Mucosa of descending colon (tissue), 3 donors: Measurements from ENCODE around the gene NOTO. TPM values are rescaled to one million over a fixed set of nuclear protein-coding genes. Genes with fewer than 3 reads are reported as not detected.

ENCODE experiments used
- ATAC-seq: fragments of 200-7000 bp; cut with Tn5 transposase; one replicate; pipeline ENCODE4 v1.9.1; 2020; ENCODE audit warnings: mild to moderate bottlenecking, moderate library complexity
- DNase-seq, 3 donors: peaks; one replicate each; pipeline ENCODE4 v3.0.0-alpha.2; 2020
- H3K36me3 ChIP-seq: fragments of 200-600 bp; one replicate; pipeline ENCODE4 v1.8.0; 2021; ENCODE audit warnings: low read depth, mild to moderate bottlenecking
- H3K4me1 ChIP-seq: fragments of 200-600 bp; one replicate; pipeline ENCODE4 v1.8.0; 2021; ENCODE audit warnings: low read depth, mild to moderate bottlenecking
- H3K4me3 ChIP-seq: fragments of 200-600 bp; one replicate; pipeline ENCODE4 v1.8.0; 2021; ENCODE audit warnings: mild to moderate bottlenecking
- H3K9me3 ChIP-seq: fragments of 200-600 bp; one replicate; pipeline ENCODE4 v1.8.0; 2021; ENCODE audit warnings: mild to moderate bottlenecking
- CTCF ChIP-seq: fragments of 200-600 bp; IDR thresholded peaks from one replicate; pipeline ENCODE4 v1.8.0; 2022; ENCODE audit warnings: antibody characterized with exemption, mild to moderate bottlenecking
- intact Hi-C, 2 donors: fragments of 100-400 bp; cut with DNase I in 1 of 2; cut with micrococcal nuclease in 1 of 2; formaldehyde crosslinking; loops; one replicate each; pipeline versions ENCODE4 v1.11.0 to v1.11.1; 2022; cut with DNase I, micrococcal nuclease
- total RNA-seq, 3 donors: library from RNA; stranded (reverse); fragmentation: NEBNext Ultra II Directional in 2 of 3; extraction: Animal tissue kit (Norgen Biotek cat#: 25700) in 2 of 3; gene quantifications; one replicate each; pipeline versions ENCODE4 v1.2.1 to v1.2.4, GENCODE V29; 2021 to 2023
- donor health status: DM: no; HTN: no; CAD: no; lungs with moderate emphysema.
- donor health status: DM: no; HTN: no; CAD: no.
- donor health status: DM: no; HTN: yes; CAD: no.

The NOTO gene
- total RNA-seq, 3 donors from 2014 or later: not detected

GRCh38 chr2:73210696-73211095 is 8.3 kb downstream of the NOTO start:
- no peak overlapping the region for H3K4me3 ChIP-seq
- ATAC-seq: no peak
- no peaks in the 10 kb centered on the region for H3K36me3 ChIP-seq
- intact Hi-C loops: no loop called here
- TF ChIP-seq CTCF: no peak
- DNase-seq: no peak
- H3K9me3 ChIP-seq: no peaks in the 10 kb centered on the region
- H3K4me1 ChIP-seq: peaks cover 10% of the 10 kb centered on the region

- no peaks in the 10 kb centered on the region for H3K36me3 ChIP-seq
- no peak for TF ChIP-seq CTCF
- peaks cover 10% of the 10 kb centered on the region for H3K4me1 ChIP-seq
- no peak for DNase-seq
- H3K4me3 ChIP-seq: no peak overlapping the region
- ATAC-seq: no peak
- intact Hi-C loops: no loop called here
- H3K9me3 ChIP-seq: no peaks in the 10 kb centered on the region
Observed at GRCh38 chr2:73212098-73212447, 9.7 kb downstream of the NOTO start.

- no peaks in the 10 kb centered on the region for H3K9me3 ChIP-seq
- H3K4me1 ChIP-seq: peaks cover 10% of the 10 kb centered on the region
- peak; percentile 92 for TF ChIP-seq CTCF
- no peaks in the 10 kb centered on the region for H3K36me3 ChIP-seq
- intact Hi-C loops: no loop called here
- H3K4me3 ChIP-seq: no peak overlapping the region
- ATAC-seq (peak; percentile 80), DNase-seq (peak; percentile 66 to 78 (median 75))
Observed at GRCh38 chr2:73212448-73213176, 10.2 kb downstream of the NOTO start.

- peaks cover 10% of the 10 kb centered on the region for H3K4me1 ChIP-seq
- peak within 1 kb of the TSS; percentile 95 for H3K4me3 ChIP-seq
- TF ChIP-seq CTCF: no peak
- ATAC-seq (peak; percentile 96), DNase-seq (peak; percentile 91 to 92 (median 92))
- intact Hi-C loops: no loop called here
- no peaks in the 10 kb centered on the region for H3K36me3 ChIP-seq
- no peaks in the 10 kb centered on the region for H3K9me3 ChIP-seq
Observed at GRCh38 chr2:73214120-73215035, 12.0 kb downstream of the NOTO start, which contains the start of gene SMYD5. SMYD5 (plus strand) TSS chr2:73214245; CDS start chr2:73214267, 22 bp downstream.

- Histone ChIP-seq H3K36me3 (no peaks in the 10 kb centered on the region), H3K9me3 (no peaks in the 10 kb centered on the region), H3K4me1 (peaks cover 10% of the 10 kb centered on the region), H3K4me3 (no peak overlapping the region)
- no peak for TF ChIP-seq CTCF
- DNase-seq (no peak), ATAC-seq (no peak)
- intact Hi-C loops: no loop called here
Observed at GRCh38 chr2:73215254-73215653, 12.9 kb downstream of the NOTO start.
